IPS-18c (cell line): ENCODE measurements around the gene FRMD3.

Experiments used
- H3K4me3 ChIP-seq: 2 replicates; pipeline ENCODE4 v1.7.0; 2013; ENCODE audit warnings: low read depth, mild to moderate bottlenecking, low read length, moderate library complexity; ENCODE audit not compliant: insufficient read depth
- H3K9me3 ChIP-seq: one replicate; pipeline ENCODE4 v1.6.1; 2013; ENCODE audit warnings: mild to moderate bottlenecking, low read length, moderate library complexity; ENCODE audit not compliant: control insufficient read depth, insufficient read depth

The FRMD3 gene

GRCh38 chr9:83307066-83307724 lies 231.0 kb downstream of the FRMD3 start:
- no peaks in the 10 kb centered on the region for H3K9me3 ChIP-seq
- H3K4me3 ChIP-seq = no peak overlapping the region

GRCh38 chr9:83304686-83305085 lies 233.5 kb downstream of the FRMD3 start:
- H3K9me3 ChIP-seq = no peaks in the 10 kb centered on the region
- no peak overlapping the region for H3K4me3 ChIP-seq

- H3K9me3 ChIP-seq = no peaks in the 10 kb centered on the region
- H3K4me3 ChIP-seq = no peak overlapping the region
These were observed 238.6 kb downstream of the FRMD3 start for GRCh38 chr9:83299571-83299970.

DNA sequence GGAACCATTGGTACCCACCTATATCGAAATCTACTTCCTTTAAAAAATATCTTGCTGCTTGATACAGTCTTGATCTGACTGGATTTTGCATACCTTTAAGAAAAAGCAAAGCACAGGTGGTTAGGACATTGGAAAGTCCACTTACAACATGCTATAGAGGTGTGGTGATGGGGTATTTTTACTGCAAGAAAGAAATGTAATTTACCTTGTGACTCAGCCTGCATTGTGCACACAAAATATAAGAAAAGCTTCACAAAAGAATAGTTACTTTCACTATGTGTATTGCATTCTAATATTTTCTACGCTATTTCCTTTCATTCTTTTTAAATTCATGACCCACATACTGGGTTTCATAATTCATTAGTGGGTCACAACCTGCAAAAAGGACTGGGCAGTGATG lies 239.1 kb downstream of the FRMD3 start:
- Histone ChIP-seq H3K4me3 (no peak overlapping the region), H3K9me3 (no peaks in the 10 kb centered on the region)

DNA sequence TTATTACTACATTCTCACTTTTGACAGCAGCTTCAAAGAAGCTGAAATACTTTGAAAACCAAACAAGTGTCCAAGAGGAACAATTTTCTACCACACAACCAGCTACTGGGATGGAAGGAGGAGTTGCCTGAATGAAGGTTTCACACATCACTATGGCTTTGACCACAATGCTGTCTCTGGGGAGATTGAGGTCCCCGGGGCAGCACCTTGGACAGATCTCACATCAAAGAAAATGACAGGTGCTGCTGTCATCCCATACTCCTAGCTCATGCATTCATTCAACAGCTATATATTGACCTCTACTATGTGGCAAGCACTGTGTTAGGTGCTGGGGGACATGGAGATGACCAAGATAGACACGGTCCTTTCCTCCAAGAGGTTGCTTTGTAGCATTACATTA lies 242.1 kb downstream of the FRMD3 start:
- Histone ChIP-seq H3K4me3 (no peak overlapping the region), H3K9me3 (no peaks in the 10 kb centered on the region)

- H3K9me3 ChIP-seq = no peaks in the 10 kb centered on the region
- no peak overlapping the region for H3K4me3 ChIP-seq
These were observed 243.4 kb downstream of the FRMD3 start for GRCh38 chr9:83294816-83295215.

- Histone ChIP-seq H3K9me3 (no peaks in the 10 kb centered on the region), H3K4me3 (no peak overlapping the region)
These were observed 247.0 kb downstream of the FRMD3 start for GRCh38 chr9:83291196-83291595.

DNA sequence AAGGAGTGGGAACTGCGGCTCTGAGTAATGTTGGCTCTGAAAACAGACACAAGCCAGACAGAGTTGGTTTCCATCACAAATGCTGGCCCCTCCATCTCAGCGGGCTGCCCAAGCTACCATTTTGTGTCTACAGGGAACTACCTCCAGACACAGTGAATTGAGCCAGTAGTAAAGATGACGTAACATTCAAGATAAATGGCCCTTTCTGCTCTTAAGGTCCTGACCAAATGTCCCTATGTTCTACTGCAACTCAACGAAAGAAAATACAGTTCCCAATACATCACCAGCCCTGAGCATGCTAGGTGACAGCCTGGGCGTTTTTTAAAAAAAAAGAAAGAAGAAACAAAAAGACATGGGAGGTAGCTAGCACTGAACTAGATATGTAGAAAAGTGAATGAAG lies 247.5 kb downstream of the FRMD3 start:
- H3K4me3 ChIP-seq = no peak overlapping the region
- no peaks in the 10 kb centered on the region for H3K9me3 ChIP-seq

DNA sequence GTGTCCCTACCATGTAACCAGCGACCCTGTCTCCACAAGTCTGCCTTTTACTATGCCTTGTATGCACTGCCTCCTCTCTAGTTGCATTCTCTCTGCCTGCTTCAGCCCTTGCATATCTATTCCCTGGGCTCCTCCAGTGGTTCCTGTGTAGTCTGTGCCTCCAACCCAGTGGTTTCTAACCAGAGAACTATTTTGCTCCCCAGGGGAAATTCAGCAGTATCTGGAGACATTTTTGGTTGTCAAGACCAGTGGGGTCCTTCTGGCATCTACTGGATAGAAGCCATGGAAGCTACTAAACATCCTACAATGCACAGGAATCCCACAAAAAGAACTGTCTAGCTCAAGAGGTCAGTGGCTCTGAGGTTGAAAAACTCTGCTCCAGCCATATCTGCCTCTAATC lies 251.2 kb downstream of the FRMD3 start:
- H3K4me3 ChIP-seq = no peak overlapping the region
- H3K9me3 ChIP-seq = no peaks in the 10 kb centered on the region

GRCh38 chr9:83285445-83286225 lies 252.6 kb downstream of the FRMD3 start:
- H3K4me3 ChIP-seq = no peak overlapping the region
- H3K9me3 ChIP-seq = no peaks in the 10 kb centered on the region

DNA sequence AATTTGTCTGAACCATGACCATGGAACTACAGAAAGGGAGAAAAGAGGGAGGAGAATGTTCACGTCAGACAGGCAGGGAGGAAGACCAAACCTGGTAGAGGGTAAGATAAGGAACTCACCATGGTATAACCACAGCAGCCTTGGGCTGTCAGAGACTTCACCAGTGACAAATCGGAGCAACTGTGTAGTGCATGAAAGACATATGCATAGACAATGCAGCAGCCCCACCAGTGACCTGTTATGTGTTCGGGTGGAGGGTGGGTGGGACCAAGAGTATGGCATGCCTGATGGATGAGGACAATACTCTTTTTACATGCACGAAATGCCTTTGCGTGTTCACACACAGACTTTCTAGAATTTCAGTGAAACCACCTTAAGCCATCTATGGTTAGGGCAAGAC lies 253.5 kb downstream of the FRMD3 start:
- Histone ChIP-seq H3K4me3 (no peak overlapping the region), H3K9me3 (no peaks in the 10 kb centered on the region)

GRCh38 chr9:83283528-83283927 lies 254.7 kb downstream of the FRMD3 start:
- H3K4me3 ChIP-seq = no peak overlapping the region
- H3K9me3 ChIP-seq = no peaks in the 10 kb centered on the region

DNA sequence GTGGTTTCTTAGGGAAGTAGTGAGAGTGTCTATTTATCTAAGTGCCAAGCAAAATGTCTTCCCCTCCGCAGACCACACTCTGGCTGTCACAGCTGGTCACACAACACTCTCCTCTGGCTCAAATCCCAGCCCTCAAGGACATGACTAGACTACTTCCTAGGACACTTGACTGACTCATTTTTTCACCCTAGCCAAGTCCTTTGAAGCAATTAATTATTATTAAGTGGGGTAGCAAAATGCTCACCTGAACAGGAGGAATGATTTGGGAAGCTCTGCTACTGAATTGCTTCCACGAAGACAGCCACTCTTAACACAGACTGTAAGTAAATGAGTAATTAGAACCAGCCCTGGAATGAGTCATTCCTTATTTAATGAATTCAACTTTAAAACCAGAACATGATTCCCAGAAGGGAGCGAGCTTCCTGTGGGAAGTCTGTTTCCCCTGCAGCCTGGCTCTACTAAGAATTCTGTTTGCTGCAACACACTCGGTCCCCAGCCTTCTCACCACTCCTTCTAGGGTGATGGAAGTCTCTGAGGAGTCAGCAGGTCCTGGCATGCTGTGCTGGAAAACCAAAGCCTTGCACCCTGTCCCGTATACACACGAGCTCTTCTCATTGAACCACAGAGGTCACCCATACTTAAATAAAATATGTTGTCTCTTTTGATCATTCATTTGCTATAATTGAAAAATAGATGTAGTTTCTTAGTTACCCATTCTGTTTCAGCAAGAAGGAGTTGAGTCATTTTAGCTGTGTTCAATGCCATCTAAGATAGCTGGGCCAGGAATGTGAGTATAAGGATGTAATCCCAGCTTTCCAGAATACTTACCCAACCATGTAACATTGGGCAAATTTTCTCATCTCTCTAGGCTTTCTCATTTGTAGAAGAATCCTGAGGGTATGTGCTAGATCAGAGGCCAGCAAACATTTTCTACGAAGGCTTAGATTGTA lies 256.6 kb downstream of the FRMD3 start:
- Histone ChIP-seq H3K4me3 (no peak overlapping the region), H3K9me3 (no peaks in the 10 kb centered on the region)

GRCh38 chr9:83280790-83281189 lies 257.4 kb downstream of the FRMD3 start:
- H3K4me3 ChIP-seq = no peak overlapping the region
- H3K9me3 ChIP-seq = no peaks in the 10 kb centered on the region

DNA sequence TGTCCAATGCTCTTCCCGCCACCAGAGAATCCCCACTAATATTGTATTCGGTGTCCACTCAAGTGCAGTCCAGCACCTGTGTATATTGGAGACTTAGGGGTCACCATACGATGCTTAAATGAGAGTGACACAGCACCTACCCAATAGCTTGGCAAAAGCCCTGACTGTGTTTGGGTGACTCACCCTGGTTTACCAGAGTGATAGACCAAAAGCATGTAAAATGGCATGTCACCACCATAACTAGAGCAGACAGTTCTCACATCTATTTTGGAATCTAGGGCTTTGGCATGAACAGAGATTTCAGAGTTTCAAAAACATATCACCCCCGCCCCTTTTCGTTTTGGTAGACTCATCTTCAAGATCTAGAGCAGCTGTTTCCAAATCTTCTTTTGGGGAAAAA lies 257.9 kb downstream of the FRMD3 start:
- no peaks in the 10 kb centered on the region for H3K9me3 ChIP-seq
- H3K4me3 ChIP-seq = no peak overlapping the region

GRCh38 chr9:83274787-83275186 lies 263.4 kb downstream of the FRMD3 start:
- H3K4me3 ChIP-seq = no peak overlapping the region
- peaks cover 2% of the 10 kb centered on the region for H3K9me3 ChIP-seq

DNA sequence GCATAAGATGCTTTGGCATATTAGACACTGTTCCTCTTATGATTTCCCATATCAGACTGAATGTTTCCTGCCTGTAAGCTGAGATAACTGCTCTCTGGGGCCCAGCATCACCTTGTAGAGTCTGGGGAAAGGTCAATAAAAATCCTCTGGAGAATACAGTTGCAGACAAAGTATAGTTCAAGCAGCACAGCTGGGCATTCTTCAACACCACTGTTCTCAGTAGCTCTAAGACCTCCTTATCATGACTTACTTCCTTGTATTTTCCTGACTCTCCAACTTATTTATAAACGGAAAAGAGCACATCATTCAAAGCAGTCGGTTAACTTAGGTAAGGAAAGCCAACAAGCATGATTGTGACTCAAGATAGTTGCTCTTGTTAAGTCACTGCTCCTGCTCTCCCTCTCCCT lies 266.5 kb downstream of the FRMD3 start:
- H3K9me3 ChIP-seq = peaks cover 2% of the 10 kb centered on the region
- H3K4me3 ChIP-seq = no peak overlapping the region

DNA sequence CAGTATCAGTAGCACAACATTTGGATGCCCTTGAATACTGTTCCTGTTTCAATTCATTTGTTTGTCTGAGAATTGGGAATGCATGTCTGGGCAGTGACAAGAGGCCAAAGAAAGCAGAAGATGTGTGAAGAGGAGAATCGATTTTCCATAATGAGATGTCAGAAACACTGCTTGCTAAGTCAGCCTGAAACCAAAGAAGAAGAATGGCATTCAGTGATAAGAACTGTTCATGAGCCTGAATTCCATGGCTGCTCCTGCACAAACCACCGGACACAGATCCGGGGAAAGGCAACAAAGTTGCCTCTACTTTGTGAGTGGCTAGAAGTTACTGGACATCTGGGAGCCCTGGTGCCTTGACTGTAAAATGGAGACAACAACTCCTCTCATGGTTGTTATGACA lies 268.1 kb downstream of the FRMD3 start:
- Histone ChIP-seq H3K9me3 (peaks cover 2% of the 10 kb centered on the region), H3K4me3 (no peak overlapping the region; the same call in 1 of the 2 replicates)
